Measurements from ENCODE around the gene UBE2E3.

DNA sequence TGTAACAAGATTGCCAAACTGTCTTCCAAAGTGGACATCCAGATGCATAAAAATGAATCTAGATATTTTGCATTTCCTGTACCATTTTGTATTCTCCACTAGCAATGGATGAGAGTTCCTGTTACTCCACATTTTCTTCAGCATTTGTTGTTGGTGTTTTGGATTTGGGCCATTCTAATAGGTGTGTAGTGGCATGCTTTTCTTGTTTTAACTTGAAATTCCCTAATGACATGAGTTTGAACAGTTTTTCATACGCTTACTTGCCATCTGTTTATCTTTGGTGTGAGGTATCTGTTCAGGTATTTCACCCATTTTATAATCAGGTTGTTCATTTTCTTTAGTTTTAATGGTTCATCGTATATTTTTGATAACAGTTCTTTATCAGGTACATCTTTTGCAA is 73.9 kb downstream of the UBE2E3 start:
- TF ChIP-seq NR2C2 (CRISPR knock-in tag; IDR thresholded peaks at IDR 0.05) (no peak), SMAD4 (CRISPR knock-in tag; IDR thresholded peaks at IDR 0.05) (no peak), NR3C1 (CRISPR knock-in tag; conservative IDR thresholded peaks at IDR 0.05; ENCODE audit: low read depth) (no peak)
- TF ChIP-seq, protein P1, sequence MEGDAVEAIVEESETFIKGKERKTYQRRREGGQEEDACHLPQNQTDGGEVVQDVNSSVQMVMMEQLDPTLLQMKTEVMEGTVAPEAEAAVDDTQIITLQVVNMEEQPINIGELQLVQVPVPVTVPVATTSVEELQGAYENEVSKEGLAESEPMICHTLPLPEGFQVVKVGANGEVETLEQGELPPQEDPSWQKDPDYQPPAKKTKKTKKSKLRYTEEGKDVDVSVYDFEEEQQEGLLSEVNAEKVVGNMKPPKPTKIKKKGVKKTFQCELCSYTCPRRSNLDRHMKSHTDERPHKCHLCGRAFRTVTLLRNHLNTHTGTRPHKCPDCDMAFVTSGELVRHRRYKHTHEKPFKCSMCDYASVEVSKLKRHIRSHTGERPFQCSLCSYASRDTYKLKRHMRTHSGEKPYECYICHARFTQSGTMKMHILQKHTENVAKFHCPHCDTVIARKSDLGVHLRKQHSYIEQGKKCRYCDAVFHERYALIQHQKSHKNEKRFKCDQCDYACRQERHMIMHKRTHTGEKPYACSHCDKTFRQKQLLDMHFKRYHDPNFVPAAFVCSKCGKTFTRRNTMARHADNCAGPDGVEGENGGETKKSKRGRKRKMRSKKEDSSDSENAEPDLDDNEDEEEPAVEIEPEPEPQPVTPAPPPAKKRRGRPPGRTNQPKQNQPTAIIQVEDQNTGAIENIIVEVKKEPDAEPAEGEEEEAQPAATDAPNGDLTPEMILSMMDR (IDR thresholded peaks at IDR 0.05): no peak
- TF ChIP-seq, protein P2, sequence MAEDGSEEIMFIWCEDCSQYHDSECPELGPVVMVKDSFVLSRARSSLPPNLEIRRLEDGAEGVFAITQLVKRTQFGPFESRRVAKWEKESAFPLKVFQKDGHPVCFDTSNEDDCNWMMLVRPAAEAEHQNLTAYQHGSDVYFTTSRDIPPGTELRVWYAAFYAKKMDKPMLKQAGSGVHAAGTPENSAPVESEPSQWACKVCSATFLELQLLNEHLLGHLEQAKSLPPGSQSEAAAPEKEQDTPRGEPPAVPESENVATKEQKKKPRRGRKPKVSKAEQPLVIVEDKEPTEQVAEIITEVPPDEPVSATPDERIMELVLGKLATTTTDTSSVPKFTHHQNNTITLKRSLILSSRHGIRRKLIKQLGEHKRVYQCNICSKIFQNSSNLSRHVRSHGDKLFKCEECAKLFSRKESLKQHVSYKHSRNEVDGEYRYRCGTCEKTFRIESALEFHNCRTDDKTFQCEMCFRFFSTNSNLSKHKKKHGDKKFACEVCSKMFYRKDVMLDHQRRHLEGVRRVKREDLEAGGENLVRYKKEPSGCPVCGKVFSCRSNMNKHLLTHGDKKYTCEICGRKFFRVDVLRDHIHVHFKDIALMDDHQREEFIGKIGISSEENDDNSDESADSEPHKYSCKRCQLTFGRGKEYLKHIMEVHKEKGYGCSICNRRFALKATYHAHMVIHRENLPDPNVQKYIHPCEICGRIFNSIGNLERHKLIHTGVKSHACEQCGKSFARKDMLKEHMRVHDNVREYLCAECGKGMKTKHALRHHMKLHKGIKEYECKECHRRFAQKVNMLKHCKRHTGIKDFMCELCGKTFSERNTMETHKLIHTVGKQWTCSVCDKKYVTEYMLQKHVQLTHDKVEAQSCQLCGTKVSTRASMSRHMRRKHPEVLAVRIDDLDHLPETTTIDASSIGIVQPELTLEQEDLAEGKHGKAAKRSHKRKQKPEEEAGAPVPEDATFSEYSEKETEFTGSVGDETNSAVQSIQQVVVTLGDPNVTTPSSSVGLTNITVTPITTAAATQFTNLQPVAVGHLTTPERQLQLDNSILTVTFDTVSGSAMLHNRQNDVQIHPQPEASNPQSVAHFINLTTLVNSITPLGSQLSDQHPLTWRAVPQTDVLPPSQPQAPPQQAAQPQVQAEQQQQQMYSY (CRISPR knock-in tag; IDR thresholded peaks at IDR 0.05): no peak
- TF ChIP-seq, protein P3, sequence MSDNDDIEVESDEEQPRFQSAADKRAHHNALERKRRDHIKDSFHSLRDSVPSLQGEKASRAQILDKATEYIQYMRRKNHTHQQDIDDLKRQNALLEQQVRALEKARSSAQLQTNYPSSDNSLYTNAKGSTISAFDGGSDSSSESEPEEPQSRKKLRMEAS (CRISPR knock-in tag; IDR thresholded peaks at IDR 0.05): no peak
